ENCODE data around the gene FZD7.

The FZD7 gene

DNA sequence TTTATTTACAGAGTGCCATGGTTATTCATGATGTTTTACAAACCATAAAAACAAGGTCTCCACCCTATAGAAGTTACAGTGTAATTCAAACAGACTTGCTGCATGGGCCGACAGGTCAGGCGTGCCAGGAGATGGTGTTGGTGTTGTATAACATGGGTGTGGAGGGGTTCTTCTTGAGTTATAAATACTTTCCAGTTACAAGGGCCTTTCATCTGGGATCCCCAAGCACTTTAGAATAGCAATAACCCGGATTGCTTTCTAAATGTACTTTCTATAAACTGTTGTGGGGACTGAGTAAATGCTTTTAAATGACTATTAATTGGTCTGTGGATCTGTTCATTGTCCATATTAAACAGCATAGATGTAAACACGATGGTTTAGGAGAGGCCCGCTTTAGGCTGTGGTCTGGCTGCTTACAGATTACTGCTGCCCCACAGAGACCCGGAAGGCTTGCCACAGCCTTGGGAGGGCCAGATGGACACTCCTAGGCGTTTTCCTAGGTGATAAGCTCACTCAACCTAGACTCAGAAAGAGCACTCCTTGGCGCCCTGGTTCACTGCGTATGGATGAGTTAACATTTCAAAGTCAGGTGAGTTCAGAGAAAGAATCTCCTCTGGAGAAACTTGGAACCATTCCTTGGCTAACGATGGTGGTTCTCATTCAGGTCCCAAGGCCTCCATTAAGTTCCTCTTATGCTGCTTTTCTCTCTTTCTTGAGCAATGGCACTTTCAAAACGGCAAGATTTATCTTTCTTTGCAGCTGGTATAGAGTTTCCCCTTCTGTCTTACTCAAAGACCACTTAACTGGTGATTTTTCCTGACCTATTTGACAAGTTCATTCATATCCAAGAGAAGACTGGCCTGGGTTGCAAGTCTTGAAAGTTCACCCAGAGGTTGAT is 35.8 kb downstream of the FZD7 start:
- peak; percentile 56 for DNase-seq

DNA sequence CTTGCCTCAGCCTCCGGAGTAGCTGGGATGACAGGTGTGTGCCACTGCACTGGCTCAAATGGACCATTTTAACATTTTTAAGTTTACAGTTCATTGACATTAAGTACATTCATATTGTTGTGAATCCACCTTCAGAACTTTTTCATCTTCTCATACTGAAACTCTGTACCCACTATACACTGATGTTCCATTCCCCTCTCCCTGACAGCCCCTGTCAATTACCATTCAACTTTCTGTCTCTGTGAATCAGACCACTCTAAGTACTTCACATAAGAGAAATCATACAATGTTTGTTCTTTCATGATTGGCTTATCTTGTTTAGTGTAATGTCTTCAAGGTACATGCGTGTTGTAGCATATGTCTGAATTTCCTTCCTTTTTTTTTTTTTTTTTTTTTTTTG is 37.5 kb downstream of the FZD7 start:
- no peak for DNase-seq

GRCh38 chr2:202072226-202072625 is 38.6 kb downstream of the FZD7 start:
- no peak for DNase-seq

- DNase-seq, result peak; percentile 74
Measured at GRCh38 chr2:202072737-202073401, 39.2 kb downstream of the FZD7 start, which contains the start of gene KIAA2012. KIAA2012 (plus strand) TSS chr2:202073255; CDS start chr2:202073628, 373 bp downstream.

DNA sequence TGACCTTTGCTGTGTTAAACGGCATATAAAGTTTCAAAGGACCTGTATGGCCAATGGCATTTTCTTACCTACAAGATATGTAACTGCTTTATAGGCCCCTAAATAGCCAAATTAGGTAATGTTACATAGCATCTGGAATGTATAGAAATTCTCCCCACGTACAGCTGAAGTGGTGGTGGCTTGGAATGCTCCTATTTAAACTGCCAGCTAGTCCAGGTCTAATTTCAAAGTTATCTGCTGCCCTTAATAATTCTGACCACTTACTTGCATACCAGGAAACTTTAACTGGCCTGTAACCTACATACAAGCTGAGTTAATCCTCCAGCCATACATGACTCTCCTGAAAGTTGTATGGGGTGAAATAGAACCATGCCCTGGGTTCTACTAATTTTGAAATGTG is 40.7 kb downstream of the FZD7 start:
- no peak for DNase-seq

DNA sequence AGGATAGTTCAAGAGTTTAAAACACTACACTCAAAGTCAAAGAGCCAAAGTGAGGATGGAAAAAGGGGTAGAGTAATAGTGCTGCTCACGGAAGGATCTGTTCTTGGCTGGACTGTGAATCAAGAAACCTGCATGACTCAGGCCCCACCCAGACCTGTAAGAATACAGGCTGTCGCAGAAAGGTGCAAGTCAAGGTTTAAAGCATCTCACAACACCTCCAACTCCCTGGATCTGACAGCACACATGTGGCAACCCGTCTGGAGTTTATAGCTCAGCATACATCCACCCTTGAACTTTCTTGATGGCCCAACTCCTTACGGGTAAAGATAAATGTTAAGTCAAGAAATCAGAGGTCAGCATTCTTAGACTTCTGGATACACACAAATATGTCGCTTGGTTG is 45.7 kb downstream of the FZD7 start:
- no peak for DNase-seq

DNA sequence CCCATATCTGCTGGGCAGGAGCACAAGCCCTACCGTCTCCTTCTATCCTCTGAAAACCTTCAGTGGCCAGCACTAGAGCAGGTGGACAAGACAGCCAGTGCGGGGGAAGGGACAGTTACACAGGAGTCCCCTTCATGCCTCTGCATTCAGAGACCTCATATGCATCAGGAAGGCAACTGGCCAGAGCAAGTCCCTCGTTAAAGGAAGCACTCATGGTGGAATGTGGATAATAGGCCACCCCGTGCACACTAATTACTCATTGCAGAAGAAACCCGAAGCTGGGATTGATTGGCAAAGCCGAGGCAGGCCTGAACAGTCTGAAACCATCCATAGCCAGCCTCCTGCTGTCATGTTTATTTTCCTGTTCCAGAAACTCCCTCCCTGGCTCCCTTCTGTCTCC is 50.6 kb downstream of the FZD7 start:
- no peak for DNase-seq
